ENCODE measurements around the gene CMSS1. TPM values are rescaled to one million over a fixed set of nuclear protein-coding genes. Genes with fewer than 3 reads are reported as not detected.

The CMSS1 gene
- total RNA-seq, 1 experiment from 2014 or later: 64.1 TPM

- Histone ChIP-seq H3K36me3 (ENCODE audit: control insufficient read depth in 1 of 2, insufficient read depth in 2 of 2, low read length in 2 of 2) (no peaks in the 10 kb centered on the region), H2AFZ (ENCODE audit: low read depth, low read length, poor library complexity, severe bottlenecking) (no peak overlapping the region), H3K4me3 (replicated peaks in 1 of 2; ENCODE audit: low read depth in 1 of 2, low read length in 2 of 2) (no peak overlapping the region), H3K27ac (ENCODE audit: low read depth, low read length) (no peak overlapping the region), H3K4me1 (ENCODE audit: control insufficient read depth in 1 of 2, insufficient read depth in 2 of 2, low read length in 2 of 2) (no peaks in the 10 kb centered on the region), H3K9me3 (ENCODE audit: control insufficient read depth in 1 of 2, insufficient read depth in 1 of 2, low read depth in 1 of 2, low read length in 2 of 2) (no peaks in the 10 kb centered on the region), H3K27me3 (ENCODE audit: insufficient read depth, low read length) (no peaks in the 10 kb centered on the region), H3K9me2 (ENCODE audit: insufficient read depth) (0 out of 2 replicates have a peak, but pooled peaks cover 2% of the 10 kb centered on the region), H3K79me2 (ENCODE audit: insufficient read depth, low read length) (no peaks in the 10 kb centered on the region), H3K9ac (ENCODE audit: low read length) (no peak overlapping the region), H4K20me1 (ENCODE audit: insufficient read depth) (no peaks in the 10 kb centered on the region), H3K4me2 (ENCODE audit: low read length) (no peak overlapping the region)
- no peak for TF ChIP-seq POLR2AphosphoS5 (IDR thresholded peaks at IDR 0.05; ENCODE audit: low read depth, low read length)
- TF ChIP-seq SIN3A (IDR thresholded peaks at IDR 0.05; ENCODE audit: low read depth): no peak
- no peak for TF ChIP-seq POLR2A (IDR thresholded peaks at IDR 0.05; ENCODE audit: borderline replicate concordance, extremely low read depth, insufficient read depth, insufficient read length)
- TF ChIP-seq RAD21 (IDR thresholded peaks at IDR 0.05; ENCODE audit: low read depth): no peak
- no peak for TF ChIP-seq TCF7L2 (IDR thresholded peaks at IDR 0.05; ENCODE audit: borderline replicate concordance, extremely low read depth, insufficient read depth, insufficient read length)
- TF ChIP-seq, protein P1, sequence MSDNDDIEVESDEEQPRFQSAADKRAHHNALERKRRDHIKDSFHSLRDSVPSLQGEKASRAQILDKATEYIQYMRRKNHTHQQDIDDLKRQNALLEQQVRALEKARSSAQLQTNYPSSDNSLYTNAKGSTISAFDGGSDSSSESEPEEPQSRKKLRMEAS (IDR thresholded peaks at IDR 0.05): no peak
- TF ChIP-seq EGR1 (IDR thresholded peaks at IDR 0.05; ENCODE audit: low read depth): no peak
- TF ChIP-seq ELF1 (IDR thresholded peaks at IDR 0.05; ENCODE audit: borderline replicate concordance, low read depth): no peak
- TF ChIP-seq CBX3 (IDR thresholded peaks at IDR 0.05; ENCODE audit: low read depth): no peak
- TF ChIP-seq, protein P2, sequence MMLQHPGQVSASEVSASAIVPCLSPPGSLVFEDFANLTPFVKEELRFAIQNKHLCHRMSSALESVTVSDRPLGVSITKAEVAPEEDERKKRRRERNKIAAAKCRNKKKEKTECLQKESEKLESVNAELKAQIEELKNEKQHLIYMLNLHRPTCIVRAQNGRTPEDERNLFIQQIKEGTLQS (IDR thresholded peaks at IDR 0.05): no peak
- TF ChIP-seq SRF (IDR thresholded peaks at IDR 0.05; ENCODE audit: low read depth): no peak
- no peak for TF ChIP-seq EZH2 (IDR thresholded peaks at IDR 0.05)
- TF ChIP-seq, protein P3, sequence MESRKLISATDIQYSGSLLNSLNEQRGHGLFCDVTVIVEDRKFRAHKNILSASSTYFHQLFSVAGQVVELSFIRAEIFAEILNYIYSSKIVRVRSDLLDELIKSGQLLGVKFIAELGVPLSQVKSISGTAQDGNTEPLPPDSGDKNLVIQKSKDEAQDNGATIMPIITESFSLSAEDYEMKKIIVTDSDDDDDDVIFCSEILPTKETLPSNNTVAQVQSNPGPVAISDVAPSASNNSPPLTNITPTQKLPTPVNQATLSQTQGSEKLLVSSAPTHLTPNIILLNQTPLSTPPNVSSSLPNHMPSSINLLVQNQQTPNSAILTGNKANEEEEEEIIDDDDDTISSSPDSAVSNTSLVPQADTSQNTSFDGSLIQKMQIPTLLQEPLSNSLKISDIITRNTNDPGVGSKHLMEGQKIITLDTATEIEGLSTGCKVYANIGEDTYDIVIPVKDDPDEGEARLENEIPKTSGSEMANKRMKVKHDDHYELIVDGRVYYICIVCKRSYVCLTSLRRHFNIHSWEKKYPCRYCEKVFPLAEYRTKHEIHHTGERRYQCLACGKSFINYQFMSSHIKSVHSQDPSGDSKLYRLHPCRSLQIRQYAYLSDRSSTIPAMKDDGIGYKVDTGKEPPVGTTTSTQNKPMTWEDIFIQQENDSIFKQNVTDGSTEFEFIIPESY (IDR thresholded peaks at IDR 0.05; ENCODE audit: extremely low read depth, insufficient replicate concordance, low read length): no peak
- TF ChIP-seq ZFX (IDR thresholded peaks at IDR 0.05): no peak
- no peak for TF ChIP-seq CTCF (IDR thresholded peaks at IDR 0.05 in 2 of 3, conservative IDR thresholded peaks at IDR 0.05 in 1 of 3; ENCODE audit: borderline replicate concordance in 1 of 3, insufficient read depth in 1 of 3, low read depth in 2 of 3, low read length in 2 of 3)
- no peak for TF ChIP-seq ZNF274 (IDR thresholded peaks at IDR 0.05; ENCODE audit: low read depth, low read length)
- TF ChIP-seq YY1 (IDR thresholded peaks at IDR 0.05; ENCODE audit: extremely low read depth, insufficient replicate concordance, low read depth, low read length): no peak
- TF ChIP-seq REST (IDR thresholded peaks at IDR 0.05; ENCODE audit: low read depth): no peak
- no peak for TF ChIP-seq FOSL1 (IDR thresholded peaks at IDR 0.05; ENCODE audit: low read depth)
- DNase-seq (ENCODE audit: low read depth, low spot score): no peak
- BruUV-seq (replicated peaks): no TSS peak
- intact Hi-C loops (cut with micrococcal nuclease): no loop called here
- POLR2A ChIA-PET: no interaction called here
- no peak for ATAC-seq
- RAD21 ChIA-PET (ENCODE audit: low non-redundant PET in 1 of 2, low total read pairs in 2 of 2, uncharacterized antibody in 2 of 2, unreplicated experiment in 2 of 2): no interaction called here
- CTCF ChIA-PET: no interaction called here
Observed at GRCh38 chr3:100009276-100010086, 191.8 kb downstream of the CMSS1 start.
